LHCN-M2 (cell line): ENCODE results near the gene LILRB5. TPM values are rescaled to one million over a fixed set of nuclear protein-coding genes. Genes with fewer than 3 reads are reported as not detected.
"Not testable (repeated sequence)": the region's sequence is repeated elsewhere in the genome, so short reads cannot be mapped to it uniquely, and the experiment has no call there.

ENCODE experiments used
- DNase-seq: peaks from one replicate; pipeline ENCODE4 v3.0.0-alpha.2; 2012; ENCODE audit warnings: low read depth
- polyA plus RNA-seq: library from polyadenylated mRNA; unstranded; fragments of >200 nt; gene quantifications from one replicate; pipeline ENCODE4 v1.2.1, GENCODE V29; 2012; ENCODE audit warnings: missing spikeins
- total RNA-seq: library from RNA; depleted of rRNA; stranded (reverse); fragments of >200 nt; gene quantifications from 2 replicates; pipeline ENCODE4 v1.2.3, GENCODE V29; 2014; rRNA removed

The LILRB5 gene
- not detected in 2 replicates for total RNA-seq
- polyA plus RNA-seq, result not detected

GRCh38 chr19:54257116-54257480 lies at the start of gene LILRB5:
LILRB5 (minus strand) TSS chr19:54257273; CDS start chr19:54257193, 80 bp downstream.
- DNase-seq, result no peak

GRCh38 chr19:54305141-54305540 lies 48.1 kb upstream of the LILRB5 start:
- no peak for DNase-seq

- DNase-seq, result no peak
Observed at GRCh38 chr19:54302257-54302656, 45.2 kb upstream of the LILRB5 start.

DNA sequence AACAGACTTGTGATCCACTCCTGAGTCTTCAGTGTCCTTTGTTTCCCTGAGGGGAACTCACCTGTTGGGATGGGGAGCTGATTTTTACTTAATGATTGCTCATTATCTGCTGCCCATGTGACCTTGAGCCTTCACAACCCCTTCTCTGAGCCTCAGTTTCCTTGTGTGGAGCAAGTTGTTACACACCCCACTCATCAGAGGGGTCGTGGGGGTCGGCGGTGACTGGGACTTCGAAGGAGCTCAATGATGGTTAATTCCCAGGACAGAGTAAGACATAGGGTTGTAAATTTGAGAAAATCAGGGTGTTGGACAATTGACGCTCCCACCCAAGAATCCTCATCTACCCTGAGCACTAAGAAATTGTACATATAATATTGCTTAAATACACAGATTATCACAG lies 42.4 kb upstream of the LILRB5 start:
- no peak for DNase-seq

GRCh38 chr19:54299126-54299498 lies 42.0 kb upstream of the LILRB5 start:
- no peak for DNase-seq

DNA sequence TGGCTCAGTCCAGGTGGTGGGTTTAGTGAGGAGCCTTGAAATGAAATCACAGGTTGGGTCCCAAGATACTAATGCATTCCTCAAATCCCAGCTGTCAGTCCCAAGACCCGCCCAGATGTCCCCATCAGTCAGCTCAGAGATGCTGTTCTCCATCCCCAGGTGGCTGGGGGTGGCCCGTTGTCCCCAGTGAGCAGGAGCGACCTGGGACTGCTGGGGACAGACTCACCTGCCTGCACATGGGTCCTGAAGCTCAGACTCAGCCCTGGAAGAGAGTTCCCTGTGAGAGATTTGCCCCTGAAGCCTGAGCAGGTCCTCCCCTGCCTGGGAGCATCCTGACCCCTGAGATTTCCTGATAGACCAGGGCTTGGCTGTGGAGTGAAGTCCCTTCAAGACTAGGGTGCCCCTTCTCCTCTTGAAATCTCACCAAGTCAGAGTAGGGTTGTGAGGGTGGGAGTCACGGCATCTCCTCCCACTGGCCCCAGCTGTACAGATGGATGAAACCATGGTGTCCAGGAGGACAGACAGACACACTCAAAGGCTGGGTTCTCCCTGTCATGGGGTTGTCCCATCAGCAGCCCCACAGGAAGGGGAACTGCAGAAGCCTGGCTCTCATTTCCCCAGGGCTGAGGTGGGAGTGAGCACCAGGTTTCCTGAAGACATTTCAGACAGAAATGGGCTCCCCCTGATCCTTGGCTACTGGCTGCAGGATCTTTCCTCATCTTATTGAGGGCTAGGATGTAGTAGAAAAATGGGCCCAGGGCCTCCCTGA lies 41.5 kb upstream of the LILRB5 start:
- no peak for DNase-seq

DNA sequence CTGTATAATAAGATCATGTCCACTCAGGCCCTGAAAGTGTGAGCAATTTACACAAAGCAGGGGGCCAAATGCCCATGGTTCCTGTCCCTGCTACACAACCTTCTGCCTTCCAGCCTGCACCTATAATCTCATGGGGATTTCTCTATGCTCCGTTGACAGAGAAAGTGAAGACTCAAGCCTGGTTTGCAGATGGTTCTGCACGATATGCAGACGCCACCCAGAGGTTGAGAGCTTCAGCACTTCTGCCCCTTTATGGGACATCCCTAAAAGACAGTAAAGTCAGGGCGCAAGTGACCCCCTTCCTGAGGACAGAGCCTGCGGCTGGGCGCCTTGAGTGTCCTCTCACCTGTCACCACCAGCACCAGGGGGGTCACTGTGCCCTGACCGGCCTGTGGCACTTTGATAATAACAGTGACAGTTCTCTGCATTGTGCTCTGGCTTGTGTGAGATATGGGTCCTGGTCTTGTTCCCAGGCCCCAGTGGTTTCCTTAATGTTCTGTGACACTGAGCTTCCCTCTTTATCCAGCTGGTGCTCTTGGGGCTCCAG lies 40.8 kb upstream of the LILRB5 start:
- DNase-seq, result no peak

DNA sequence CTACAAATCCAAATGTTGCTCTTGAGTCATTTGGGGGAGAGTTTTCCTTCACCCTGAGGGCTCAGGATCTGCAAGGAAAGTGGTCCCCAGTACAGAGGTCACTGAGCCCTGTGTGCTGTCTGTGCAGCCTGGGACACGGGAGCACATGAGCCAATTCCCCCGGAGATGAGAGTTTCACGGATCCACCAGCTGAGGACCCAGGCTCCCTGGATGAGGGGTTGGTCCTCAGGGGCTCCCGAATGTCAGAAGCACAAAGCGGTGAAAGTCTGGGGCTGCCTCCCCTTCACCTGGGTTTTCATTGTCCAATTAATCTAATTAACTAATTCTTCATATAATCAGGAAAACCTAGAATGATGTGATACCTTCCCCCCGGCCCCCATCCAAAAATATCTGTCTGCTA lies 37.5 kb upstream of the LILRB5 start:
- DNase-seq, result no peak

DNA sequence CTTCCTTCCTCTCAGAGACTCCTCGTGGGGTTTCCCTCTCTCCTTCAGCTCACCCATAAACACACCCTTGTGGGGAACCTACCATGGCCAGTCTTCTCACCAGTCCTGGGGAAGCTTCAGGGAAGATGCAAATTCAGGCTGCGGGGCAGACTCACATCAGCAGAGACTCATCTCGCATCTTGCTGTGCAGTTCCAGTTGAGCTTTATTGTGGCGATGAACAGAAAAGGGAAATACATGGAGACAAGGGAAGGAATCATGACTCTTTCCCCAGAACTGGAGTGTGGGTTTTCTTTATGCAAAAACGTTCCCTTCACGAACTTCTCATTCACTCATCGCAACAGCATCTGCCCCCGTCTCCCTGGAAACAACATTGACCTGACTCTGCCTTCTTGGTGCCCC lies 32.1 kb upstream of the LILRB5 start:
- DNase-seq, result not testable (repeated sequence)

GRCh38 chr19:54287456-54287855 lies 30.4 kb upstream of the LILRB5 start:
- peak; percentile 63 for DNase-seq

GRCh38 chr19:54286283-54286682 lies 29.2 kb upstream of the LILRB5 start:
- not testable (repeated sequence) for DNase-seq

DNA sequence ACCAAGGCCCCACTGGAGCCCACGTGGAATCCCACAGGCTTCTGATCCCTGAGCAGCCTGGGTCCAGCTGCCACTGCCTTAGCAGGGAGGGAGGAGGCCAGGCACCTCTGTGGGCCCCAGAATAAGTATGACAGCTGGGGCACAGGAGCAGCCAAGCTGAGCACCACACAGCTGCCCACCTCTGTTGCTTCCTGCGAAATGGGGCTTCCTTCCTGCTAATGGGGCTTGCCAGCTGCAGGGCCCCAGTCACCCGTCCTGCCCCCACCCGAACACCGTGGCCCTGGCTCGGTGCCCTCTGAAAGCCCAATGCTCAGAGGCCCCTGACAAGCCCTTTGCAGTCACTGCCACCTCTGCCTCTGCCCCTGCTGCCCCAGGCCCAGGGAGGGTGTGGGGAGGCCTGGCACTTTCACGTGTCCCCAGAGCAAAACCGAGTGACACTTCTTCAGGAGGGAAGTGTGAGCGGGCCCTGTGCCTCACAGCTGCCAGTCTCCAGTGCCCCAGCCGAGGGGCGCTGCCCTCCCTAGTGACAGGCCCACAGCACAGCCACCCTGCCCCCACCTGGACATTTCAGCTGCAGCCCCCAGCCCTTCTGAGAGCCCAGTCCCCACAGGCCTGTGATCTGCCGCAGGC lies 28.5 kb upstream of the LILRB5 start:
- DNase-seq, result not testable (repeated sequence)

DNA sequence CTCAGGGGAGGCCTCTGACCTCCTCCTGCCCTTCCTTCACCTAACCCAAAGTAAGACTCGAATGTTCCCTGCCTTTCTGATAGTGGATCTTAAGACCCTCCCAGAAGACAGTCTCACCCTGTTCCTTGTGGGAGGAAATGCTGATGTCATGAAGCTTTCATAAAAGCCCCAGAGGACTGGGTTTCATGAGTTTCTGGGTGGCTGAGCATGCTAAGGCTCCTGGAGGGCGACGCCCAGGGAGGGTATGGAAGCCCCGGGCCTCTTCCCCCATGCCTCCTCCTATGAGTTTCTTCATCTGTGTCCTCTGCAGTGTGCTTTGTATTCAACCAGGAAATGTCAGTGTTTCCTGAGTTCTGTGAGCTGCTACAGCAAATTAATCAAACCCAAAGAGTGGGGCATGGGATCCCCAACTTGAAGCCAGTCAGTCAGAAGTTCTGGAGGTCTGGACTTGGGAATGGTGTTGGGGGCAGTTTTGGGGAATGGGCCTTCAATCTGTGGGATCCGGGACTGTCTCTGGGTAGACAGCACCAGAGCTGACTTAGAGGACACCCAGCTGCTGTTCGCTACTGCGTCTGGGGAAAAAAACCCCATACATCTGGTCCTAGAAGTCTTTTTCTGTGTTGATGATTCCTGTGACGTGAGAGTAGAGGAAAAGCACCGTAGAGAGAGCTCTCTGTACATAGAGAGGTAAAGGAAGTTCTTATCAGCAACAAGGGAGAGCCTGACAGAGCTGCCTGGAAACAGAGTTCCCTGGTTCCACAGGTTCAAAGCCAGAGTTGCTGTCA lies 25.8 kb upstream of the LILRB5 start:
- DNase-seq, result no peak

- DNase-seq, result not testable (repeated sequence)
Observed at GRCh38 chr19:54281729-54282075, 24.6 kb upstream of the LILRB5 start.

DNA sequence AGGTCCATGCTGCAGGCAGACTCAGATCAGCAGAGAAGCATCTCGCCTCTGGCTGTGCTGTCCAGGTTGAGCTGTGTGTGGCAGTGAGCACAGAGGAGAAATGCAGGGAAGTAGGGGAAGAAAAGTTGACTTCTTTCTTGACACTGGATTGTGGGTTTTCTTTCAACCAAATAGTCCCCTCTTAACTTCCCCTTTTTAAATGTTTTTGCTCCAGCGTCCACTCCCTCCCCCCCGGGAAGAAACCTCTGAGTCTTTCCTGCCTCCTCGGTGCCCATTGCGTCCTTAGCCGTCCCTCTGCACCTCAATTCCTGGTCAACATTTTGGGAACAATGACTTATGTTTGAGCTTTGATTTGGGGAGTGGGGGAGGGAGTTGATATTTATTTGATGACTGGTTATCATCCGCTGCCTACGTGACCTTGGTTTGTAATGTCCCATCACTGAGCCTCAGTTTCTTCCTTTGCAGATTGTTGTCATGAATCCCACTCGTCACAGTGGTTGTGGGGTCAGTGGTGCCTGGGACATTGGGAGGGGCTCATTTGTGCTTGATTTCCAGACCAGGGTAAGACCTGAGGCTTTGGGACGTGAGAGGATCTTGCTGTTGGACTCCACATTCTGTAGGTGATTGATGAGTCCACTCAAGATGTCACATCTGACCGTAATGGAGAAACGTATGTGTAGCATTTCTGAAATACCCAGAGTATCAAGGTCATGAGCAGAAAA lies 24.1 kb upstream of the LILRB5 start, which contains the start of gene LILRB2:
LILRB2 (minus strand) TSS at position 104 of the 722 bp plus-strand sequence. CDS start 614 bp downstream, outside the sequence.
- no peak for DNase-seq

DNA sequence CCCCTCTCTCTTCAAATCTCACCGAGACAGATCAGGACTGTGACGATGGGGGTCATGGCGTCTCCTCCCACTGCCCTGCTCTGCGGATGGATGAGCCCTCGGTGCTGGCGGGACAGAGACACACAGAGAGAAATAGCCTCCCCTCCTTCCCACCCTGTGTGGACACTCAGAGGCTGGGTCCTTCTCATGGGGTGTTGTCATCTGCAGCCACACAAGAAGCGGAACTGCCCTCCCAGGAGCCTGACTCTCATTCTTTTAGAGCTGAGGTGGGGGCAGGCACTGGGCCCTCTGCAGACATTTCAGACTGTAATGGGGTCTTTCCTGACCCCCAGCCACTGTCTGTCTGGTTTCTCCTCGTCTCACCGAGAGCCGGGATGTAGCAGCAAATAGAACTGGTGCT lies 23.4 kb upstream of the LILRB5 start:
- not testable (repeated sequence) for DNase-seq

- DNase-seq, result not testable (repeated sequence)
Observed at GRCh38 chr19:54280025-54280424, 23.0 kb upstream of the LILRB5 start.

DNA sequence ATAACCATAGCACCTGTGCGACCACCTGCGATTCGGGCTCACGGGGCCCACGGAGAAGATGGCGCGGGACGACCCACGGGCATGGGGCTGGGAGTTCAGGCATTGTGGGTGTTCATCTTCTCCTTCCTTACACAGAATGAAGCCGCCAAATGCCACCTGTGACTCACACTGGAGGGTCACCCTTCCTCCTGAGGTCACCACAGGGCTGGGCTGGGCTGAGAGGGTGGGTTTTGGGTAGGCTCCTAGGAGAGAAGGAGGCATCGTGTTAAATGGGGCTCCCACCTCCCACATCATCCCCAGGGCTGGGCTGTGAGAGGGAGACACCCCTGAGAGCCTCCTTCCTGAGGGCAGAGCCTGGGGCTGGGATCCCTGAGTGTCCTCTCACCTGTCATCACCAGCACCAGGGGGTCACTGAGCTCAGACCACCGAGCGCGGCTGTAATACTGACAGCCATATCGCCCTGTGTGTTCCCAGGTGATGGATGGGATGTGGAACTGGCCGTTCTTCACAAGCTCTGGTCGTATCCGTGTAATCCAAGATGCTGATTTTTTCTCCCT lies 22.4 kb upstream of the LILRB5 start:
- DNase-seq, result no peak

DNA sequence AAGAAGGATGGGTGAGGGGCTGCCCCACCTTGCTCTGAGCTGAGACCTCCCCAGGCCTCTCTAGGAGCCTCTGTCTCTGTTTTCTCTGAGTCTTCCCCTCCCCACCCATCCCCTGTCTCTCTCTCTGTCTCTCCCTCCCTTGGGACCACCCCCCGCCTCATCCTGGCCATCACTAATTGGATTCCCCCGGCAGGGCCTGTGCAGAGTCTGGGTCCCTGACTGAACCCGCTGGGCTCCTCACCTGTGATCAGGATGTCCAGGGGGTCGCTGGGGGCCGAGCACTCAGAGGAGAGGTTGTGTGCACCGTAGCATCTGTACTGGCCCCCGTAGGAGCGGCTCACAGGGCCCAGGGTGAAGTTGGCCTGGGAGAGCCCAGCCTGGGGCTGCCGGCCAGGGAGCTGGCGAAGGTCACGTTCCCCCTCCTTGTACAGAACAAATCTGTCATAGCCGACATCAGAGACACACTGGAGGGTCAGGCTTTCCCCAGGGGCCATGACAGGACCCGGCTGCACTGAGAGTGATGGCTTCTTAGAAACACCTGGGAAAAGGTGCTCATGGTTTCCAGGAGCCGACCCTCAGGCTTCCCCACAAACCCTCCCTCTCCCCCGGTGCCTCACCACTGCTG lies 21.6 kb upstream of the LILRB5 start:
- DNase-seq, result not testable (repeated sequence)

DNA sequence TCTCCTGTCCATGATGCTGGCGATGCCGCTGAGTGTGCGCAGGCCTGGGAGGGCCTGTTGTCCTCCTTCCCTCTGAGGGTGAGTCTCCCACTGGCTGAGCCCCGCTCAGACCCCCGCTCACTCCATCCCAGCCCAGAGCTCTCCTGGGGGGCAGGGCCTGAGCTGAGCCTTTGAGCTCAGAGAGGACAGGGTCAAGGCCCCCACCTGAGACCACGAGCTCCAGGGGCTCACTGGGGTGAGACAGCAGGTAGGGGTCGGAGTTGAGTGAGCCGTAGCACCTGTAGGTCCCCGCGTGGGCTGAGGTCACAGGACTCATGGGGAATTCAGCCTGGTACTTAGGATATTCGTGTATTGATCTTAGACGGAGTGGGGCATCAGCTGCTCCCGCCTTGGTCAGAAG lies 21.0 kb upstream of the LILRB5 start:
- DNase-seq, result not testable (repeated sequence)
